Stimulated activated CD4-positive, alpha-beta T cell treated with anti-CD3 and anti-CD28 coated beads, Interleukin-15, amount 100 ng/mL, for 24 hours (primary cell): ENCODE data around the gene SOS1.
"Not testable (repeated sequence)": the region's sequence is repeated elsewhere in the genome, so short reads cannot be mapped to it uniquely, and the experiment has no call there.

Experiments
- DNase-seq: peaks from one replicate; pipeline ENCODE4 v3.0.0-alpha.2; 2020

SOS1 gene

GRCh38 chr2:39138187-39138836 is 17.5 kb upstream of the SOS1 start:
- not testable (repeated sequence) for DNase-seq

GRCh38 chr2:39136799-39137198 is 15.9 kb upstream of the SOS1 start:
- DNase-seq: no peak

DNA sequence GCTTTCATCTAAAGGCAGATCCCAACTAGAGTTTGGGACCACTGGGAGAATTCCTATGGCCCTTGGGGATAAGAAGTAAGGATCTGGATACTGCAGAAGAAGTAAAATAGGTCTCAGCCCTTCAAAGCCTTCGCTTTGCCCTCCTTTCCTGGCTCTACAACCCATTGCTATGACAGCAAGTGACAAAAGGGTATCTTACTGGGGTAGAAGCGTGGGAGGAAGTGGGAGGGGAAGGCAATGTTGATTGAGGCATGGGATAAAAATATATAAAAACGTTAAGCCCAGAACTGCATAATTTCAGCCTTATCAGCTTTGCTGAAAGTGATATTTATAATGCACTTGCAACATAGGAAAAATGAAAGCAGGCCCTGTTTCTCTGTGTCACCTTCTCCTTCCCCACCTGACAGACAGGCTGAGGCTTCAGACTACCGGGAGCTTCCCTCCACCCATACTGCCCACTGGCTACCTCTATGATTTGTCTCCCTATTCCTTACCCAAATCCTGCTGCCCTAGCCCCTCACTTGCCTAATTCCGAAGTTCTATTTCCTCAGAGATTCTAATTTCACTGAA is 14.9 kb upstream of the SOS1 start:
- DNase-seq: no peak

DNA sequence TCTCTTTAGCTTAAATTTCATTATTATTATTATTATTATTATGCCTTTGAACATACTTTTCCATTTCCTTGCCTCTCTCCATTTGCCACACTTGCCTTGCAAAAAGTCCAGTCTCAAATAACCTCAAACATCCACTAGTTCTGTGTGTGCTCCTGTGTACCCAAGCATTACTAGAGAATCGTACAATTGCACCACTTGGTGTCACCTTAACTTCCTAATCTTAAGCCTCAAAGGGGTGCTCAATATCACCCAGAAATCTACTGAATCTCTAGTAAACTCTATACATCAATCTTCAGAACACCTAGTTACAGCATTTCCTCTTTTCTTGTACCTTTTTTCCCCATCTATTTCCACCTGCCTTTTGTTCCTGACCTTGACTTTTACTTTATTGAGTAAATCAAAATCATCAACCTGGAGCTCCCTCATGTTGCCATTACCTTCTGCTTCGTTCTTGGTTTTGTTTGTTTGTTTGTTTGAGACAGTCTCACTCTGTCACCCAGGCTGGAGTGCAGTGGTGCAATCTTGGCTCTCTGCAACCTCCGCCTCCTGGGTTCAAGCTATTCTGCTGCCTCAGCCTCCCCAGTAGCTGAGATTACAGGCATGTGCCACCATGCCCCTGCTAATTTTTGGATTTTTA is 12.5 kb upstream of the SOS1 start:
- no peak for DNase-seq

- DNase-seq: peak; percentile 79
Measured at GRCh38 chr2:39128919-39129391, 8.1 kb upstream of the SOS1 start.

- DNase-seq: peak; percentile 67
Measured at GRCh38 chr2:39127973-39128372, 7.1 kb upstream of the SOS1 start.

DNA sequence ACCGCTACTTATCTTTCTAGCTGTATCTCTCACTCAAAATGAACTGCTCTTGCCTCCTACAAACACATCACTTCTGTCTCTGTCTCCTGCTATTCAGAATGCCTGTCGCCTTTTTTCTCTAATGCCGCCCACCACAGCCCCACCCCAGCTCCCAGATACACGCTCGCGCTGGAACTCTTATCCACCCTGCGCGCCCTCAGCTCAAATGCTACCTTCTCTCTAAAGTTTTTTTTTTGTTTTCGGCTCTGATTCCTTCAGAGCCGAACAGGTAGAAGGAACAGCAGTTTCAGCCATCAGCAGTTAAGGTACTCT is 3.9 kb upstream of the SOS1 start:
- DNase-seq: peak; percentile 33

DNA sequence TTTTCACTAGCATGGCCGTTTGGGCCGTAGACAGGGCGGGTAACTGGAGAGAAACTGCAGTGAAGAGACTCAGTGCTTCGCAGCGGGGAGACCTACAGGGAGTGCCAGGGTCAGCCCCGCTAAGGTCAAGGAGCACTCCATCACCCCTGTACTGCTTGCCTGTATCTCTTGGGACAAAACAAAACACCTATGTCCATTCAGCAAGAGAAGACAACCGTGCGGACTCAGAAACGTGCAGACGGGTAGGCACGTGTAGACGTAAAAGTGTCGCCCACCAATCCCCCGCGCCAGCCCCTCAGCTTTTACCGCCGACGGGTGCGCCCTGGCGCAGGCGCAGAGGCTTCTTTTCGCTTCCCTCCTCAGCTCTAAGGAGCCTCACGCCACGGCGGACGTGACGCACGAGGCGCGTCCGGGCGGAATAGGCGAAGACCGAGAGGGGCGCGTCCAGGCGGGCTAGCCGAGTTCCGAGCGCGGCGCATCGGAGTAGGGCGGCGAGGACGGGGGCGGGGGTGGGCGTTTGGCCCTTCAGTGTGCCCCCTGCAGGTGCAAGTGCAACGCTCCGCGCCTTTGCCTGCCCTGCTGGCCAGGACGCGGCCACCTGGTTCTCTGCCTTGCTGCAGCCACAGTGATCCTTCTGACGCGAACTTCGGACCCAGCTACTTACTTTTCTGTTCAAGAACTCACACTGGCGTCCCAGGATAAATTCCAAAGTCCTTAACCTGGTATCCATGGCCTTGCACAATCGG is 3.3 kb upstream of the SOS1 start:
- DNase-seq: peak; percentile 97

- no peak for DNase-seq
Measured at GRCh38 chr2:39123436-39123999, 2.7 kb upstream of the SOS1 start.

DNA sequence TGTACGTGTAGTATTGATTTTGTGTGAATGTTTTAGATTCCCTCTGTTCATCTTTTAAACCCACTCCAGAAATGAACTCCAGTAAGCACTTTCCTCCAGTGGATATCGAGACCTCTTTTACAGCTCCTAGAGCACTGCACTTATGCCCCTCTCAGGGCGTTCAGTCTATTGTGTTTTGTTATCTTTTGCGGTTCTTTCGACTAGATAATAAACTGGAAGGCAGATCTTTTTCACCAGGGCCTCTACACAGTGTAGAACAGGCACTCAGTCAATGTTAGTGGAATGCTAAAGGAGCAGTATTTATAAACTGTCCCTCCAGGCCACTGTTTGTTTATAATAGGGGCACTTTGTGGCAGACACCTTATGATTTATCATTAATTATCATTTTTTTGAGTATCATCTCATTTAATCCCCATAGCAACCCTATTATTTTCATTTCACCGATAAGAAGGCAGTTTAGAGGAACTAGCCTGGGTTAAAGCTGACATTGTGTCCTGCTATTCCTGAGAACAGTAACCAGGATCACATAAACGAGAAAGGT is 742 bp upstream of the SOS1 start:
- DNase-seq: no peak

DNA sequence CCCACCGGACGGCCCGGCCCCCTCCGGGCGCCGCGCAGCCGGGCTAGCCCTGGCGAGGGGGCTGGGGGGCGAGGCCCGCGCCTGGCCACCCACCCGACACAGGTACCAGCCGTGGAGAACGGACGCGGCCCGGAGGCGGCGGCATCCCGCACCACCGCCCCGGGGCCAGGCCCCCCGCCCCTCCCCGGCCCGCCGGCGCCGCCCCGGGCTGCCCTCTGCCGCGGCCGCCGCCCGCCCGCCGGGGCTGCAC is 405 bp downstream of the SOS1 start:
- DNase-seq: no peak

GRCh38 chr2:39119732-39120520 is 925 bp downstream of the SOS1 start:
- peak; percentile 74 for DNase-seq

DNA sequence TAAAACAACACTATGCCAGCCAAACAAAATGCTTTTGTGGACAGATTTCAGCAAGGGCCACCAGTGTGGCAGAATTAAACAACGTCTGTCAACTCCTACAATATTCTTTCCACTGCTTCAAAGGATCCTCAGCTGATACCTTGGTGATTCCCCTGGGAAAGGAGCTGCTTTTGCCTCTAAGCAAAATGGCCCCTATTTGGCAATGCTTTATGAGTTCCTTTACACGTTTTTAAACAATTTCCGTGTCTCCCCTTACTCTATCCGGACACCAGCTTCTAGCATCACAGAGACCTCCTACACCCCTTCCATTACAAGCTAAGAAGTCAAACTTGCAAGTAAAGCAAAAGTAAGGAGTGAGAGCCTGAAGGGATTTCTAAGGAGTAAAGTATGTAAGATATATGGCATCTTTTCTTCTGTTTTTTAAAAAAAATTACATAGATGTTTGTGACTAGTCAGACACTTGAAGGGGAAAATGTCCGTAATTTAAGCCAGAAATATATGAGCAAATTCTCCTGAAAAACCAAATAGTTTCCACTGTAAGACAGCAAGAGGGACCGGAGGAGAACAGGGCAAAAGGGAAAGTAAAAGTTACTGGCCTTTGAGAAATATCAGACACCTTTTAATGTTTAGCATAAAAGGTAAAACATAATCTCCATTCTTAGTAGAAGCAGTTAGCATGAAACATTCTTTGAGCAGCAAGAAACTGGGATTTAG is 1.9 kb downstream of the SOS1 start:
- DNase-seq: no peak

DNA sequence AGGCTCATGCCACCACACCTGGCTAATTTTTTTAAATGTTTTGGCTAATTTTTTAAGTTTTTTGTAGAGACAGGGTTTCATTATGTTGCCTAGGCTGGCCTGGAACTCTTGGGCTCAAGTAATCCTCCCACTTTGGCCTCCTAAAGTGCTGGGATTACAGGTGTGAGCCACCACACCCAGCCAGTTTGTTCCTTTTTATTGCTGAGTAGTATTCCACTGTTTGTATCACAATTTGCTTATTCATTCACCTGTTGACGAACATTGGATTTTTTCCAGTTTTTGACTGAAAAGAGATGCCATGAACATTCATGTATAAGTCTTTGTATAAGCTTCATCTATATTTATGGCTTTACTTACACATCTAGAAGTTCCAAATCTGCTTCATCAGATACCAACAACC is 5.3 kb downstream of the SOS1 start:
- no peak for DNase-seq

DNA sequence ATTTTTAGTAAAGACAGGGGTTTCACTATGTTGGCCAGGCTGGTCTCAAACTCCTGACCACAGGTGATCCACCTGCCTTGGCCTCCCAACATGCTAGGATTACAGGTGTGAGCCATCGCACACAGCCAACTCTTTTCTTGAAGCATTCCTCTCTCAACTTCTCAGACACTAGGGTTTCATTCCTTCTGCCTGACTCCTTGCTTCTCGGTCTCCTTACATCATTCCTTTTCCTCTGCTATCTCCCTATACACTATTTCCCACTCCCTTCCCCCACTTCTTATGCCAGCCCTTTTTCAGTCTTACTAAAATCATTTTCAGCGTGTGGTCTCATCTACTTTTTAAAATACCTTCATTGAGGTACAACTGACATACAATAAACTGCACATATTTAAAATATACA is 6.1 kb downstream of the SOS1 start:
- DNase-seq: no peak

DNA sequence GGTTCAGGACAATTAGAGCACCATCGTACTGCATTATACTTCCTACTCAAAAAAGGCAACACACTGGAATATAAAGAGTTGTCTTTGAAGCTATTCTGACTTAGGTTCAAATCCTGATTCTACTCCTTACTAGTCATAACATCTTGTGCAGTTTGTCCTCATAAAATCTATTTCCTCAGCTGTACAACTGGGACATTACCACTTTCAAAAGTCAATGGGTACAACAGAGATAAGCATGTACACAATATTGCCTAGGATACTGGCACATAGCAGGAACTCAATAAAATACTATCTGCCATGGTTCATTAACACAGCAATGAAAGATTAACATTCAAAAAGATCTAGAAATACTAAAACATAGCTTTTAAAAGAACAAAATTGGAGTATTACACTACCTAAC is 11.3 kb downstream of the SOS1 start:
- no peak for DNase-seq

DNA sequence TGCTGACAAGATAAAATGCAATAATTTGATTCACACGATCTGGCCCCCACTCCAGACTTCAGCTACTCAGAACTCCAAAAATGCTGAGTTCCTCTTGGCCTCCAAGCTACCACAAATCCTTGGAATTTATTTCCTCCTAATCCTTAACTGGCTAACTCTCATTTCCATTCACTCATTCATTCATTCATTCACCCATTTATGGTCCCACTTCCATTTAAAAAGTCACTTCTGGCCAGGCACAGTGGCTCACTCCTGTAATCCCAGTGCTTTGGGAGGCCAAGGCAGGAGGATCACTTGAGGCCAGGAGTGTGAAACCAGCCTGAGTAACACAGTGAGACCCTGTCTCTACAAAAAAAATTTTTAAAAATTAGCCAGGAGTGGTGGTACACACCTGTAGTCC is 12.5 kb downstream of the SOS1 start:
- no peak for DNase-seq

- no peak for DNase-seq
Measured at GRCh38 chr2:39107724-39108273, 13.1 kb downstream of the SOS1 start.

DNA sequence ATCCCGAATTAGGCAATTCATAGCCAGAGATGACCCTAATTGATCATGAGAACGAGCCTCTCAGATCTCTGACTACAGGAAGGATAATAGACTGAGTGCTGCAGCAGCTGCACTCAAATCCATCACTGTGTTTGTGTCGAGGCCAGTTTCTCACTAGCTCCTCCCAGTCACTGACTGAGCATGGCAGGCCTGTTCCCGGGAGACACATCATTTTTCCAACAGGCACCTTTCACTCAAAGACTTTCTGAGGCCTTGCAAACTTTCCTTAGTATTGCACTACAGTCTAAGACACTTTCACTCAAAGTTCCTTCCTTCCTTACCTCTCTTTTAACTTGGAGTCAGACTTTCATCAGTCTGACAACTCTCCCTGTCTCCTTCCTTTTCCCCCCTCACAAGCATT is 13.7 kb downstream of the SOS1 start:
- DNase-seq: no peak

GRCh38 chr2:39099870-39100728 is 20.8 kb downstream of the SOS1 start:
- DNase-seq: peak; percentile 31
